ENCODE measurements around the gene RIC3.
A peak's percentile ranks its signal among the peaks of the same experiment; 100 is the strongest.

GRCh38 chr11:8082391-8083087, 86.3 kb downstream of the RIC3 start:
- TF ChIP-seq CTCF (IDR thresholded peaks at IDR 0.05): no peak
- no peak for TF ChIP-seq POLR2A (IDR thresholded peaks at IDR 0.05)
- peak in 1 of 2 donors; percentile 22 for TF ChIP-seq POLR2AphosphoS5 (IDR thresholded peaks at IDR 0.05; ENCODE audit: insufficient read depth in 1 of 2, low read depth in 1 of 2)
